ENCODE results near the gene VPS45.
A peak's percentile ranks its signal among the peaks of the same experiment; 100 is the strongest.
"Not testable (repeated sequence)": the region's sequence is repeated elsewhere in the genome, so short reads cannot be mapped to it uniquely, and the experiment has no call there.

VPS45 gene

GRCh38 chr1:150053926-150054325 is 13.7 kb upstream of the VPS45 start:
- no peak overlapping the region for H3K9ac ChIP-seq (ENCODE audit: low read length)
- no peak overlapping the region for H3K4me3 ChIP-seq (ENCODE audit: low read depth, low read length)

GRCh38 chr1:150055507-150055906 is 12.1 kb upstream of the VPS45 start:
- H3K4me3 ChIP-seq (ENCODE audit: low read depth, low read length); H3K4me1 ChIP-seq (ENCODE audit: control insufficient read depth, insufficient read depth, low read length); H3K27me3 ChIP-seq (ENCODE audit: control insufficient read depth, insufficient read depth, low read length); H3K36me3 ChIP-seq (ENCODE audit: control insufficient read depth, insufficient read depth, low read length); H3K9me3 ChIP-seq (ENCODE audit: control insufficient read depth, insufficient read depth, low read depth, low read length); H3K27ac ChIP-seq (ENCODE audit: low read depth, low read length); H3K9ac ChIP-seq (ENCODE audit: low read length): not testable (repeated sequence)

More at GRCh38 chr1:150053926-150054325, 13.7 kb upstream of the VPS45 start:
- H3K36me3 ChIP-seq (ENCODE audit: control insufficient read depth, insufficient read depth, low read length), result no peaks in the 10 kb centered on the region
- H3K9me3 ChIP-seq (ENCODE audit: control insufficient read depth, insufficient read depth, low read depth, low read length), result no peaks in the 10 kb centered on the region
- no peaks in the 10 kb centered on the region for H3K27me3 ChIP-seq (ENCODE audit: control insufficient read depth, insufficient read depth, low read length)
- no peak overlapping the region for H3K27ac ChIP-seq (ENCODE audit: low read depth, low read length)
- peaks cover 4% of the 10 kb centered on the region; the same call in 1 of the 2 replicates for H3K4me1 ChIP-seq (ENCODE audit: control insufficient read depth, insufficient read depth, low read length)

- H3K27me3 ChIP-seq (ENCODE audit: control insufficient read depth, insufficient read depth, low read length), result no peaks in the 10 kb centered on the region
- H3K9me3 ChIP-seq (ENCODE audit: control insufficient read depth, insufficient read depth, low read depth, low read length), result no peaks in the 10 kb centered on the region
- no peaks in the 10 kb centered on the region for H3K4me1 ChIP-seq (ENCODE audit: control insufficient read depth, insufficient read depth, low read length)
- H3K27ac ChIP-seq (ENCODE audit: low read depth, low read length), result no peak overlapping the region
- no peaks in the 10 kb centered on the region for H3K36me3 ChIP-seq (ENCODE audit: control insufficient read depth, insufficient read depth, low read length)
- no peak overlapping the region for H3K4me3 ChIP-seq (ENCODE audit: low read depth, low read length)
- H3K9ac ChIP-seq (ENCODE audit: low read length), result no peak overlapping the region
These were observed 11.2 kb upstream of the VPS45 start for GRCh38 chr1:150056407-150056806.

- H3K4me1 ChIP-seq (ENCODE audit: control insufficient read depth, insufficient read depth, low read length), result no peaks in the 10 kb centered on the region
- H3K9me3 ChIP-seq (ENCODE audit: control insufficient read depth, insufficient read depth, low read depth, low read length), result no peaks in the 10 kb centered on the region
- no peak overlapping the region for H3K4me3 ChIP-seq (ENCODE audit: low read depth, low read length)
- no peaks in the 10 kb centered on the region for H3K27me3 ChIP-seq (ENCODE audit: control insufficient read depth, insufficient read depth, low read length)
- H3K36me3 ChIP-seq (ENCODE audit: control insufficient read depth, insufficient read depth, low read length), result no peaks in the 10 kb centered on the region
- no peak overlapping the region for H3K9ac ChIP-seq (ENCODE audit: low read length)
- no peak overlapping the region for H3K27ac ChIP-seq (ENCODE audit: low read depth, low read length)
These were observed 7.3 kb upstream of the VPS45 start for GRCh38 chr1:150060260-150060659.

- Histone ChIP-seq H3K4me1 (ENCODE audit: control insufficient read depth, insufficient read depth, low read length) (0 out of 2 replicates have a peak, but pooled peaks cover 6% of the 10 kb centered on the region), H3K9ac (ENCODE audit: low read length) (no peak overlapping the region), H3K9me3 (ENCODE audit: control insufficient read depth, insufficient read depth, low read depth, low read length) (no peaks in the 10 kb centered on the region), H3K27me3 (ENCODE audit: control insufficient read depth, insufficient read depth, low read length) (no peaks in the 10 kb centered on the region), H3K27ac (ENCODE audit: low read depth, low read length) (no peak overlapping the region), H3K4me3 (ENCODE audit: low read depth, low read length) (no peak overlapping the region), H3K36me3 (ENCODE audit: control insufficient read depth, insufficient read depth, low read length) (no peaks in the 10 kb centered on the region)
These were observed 5.9 kb upstream of the VPS45 start for GRCh38 chr1:150061632-150062101.

- Histone ChIP-seq H3K27ac (ENCODE audit: low read depth, low read length) (no peak overlapping the region), H3K9me3 (ENCODE audit: control insufficient read depth, insufficient read depth, low read depth, low read length) (no peaks in the 10 kb centered on the region), H3K4me1 (ENCODE audit: control insufficient read depth, insufficient read depth, low read length) (0 out of 2 replicates have a peak, but pooled peaks cover 6% of the 10 kb centered on the region), H3K27me3 (ENCODE audit: control insufficient read depth, insufficient read depth, low read length) (no peaks in the 10 kb centered on the region), H3K36me3 (ENCODE audit: control insufficient read depth, insufficient read depth, low read length) (no peaks in the 10 kb centered on the region), H3K9ac (ENCODE audit: low read length) (no peak overlapping the region), H3K4me3 (ENCODE audit: low read depth, low read length) (no peak overlapping the region)
These were observed 5.5 kb upstream of the VPS45 start for GRCh38 chr1:150062113-150062512.

- Histone ChIP-seq H3K4me3 (ENCODE audit: low read depth, low read length) (no peak overlapping the region), H3K9me3 (ENCODE audit: control insufficient read depth, insufficient read depth, low read depth, low read length) (no peaks in the 10 kb centered on the region), H3K27ac (ENCODE audit: low read depth, low read length) (no peak overlapping the region), H3K27me3 (ENCODE audit: control insufficient read depth, insufficient read depth, low read length) (no peaks in the 10 kb centered on the region), H3K9ac (ENCODE audit: low read length) (no peak overlapping the region), H3K36me3 (ENCODE audit: control insufficient read depth, insufficient read depth, low read length) (peaks cover 7% of the 10 kb centered on the region; the same call in 1 of the 2 replicates), H3K4me1 (ENCODE audit: control insufficient read depth, insufficient read depth, low read length) (peaks cover 10% of the 10 kb centered on the region; the same call in 1 of the 2 replicates)
These were observed 2.2 kb upstream of the VPS45 start for GRCh38 chr1:150065184-150065871.

- Histone ChIP-seq H3K27ac (ENCODE audit: low read depth, low read length) (peak overlapping the region; percentile 82; the same call in 1 of the 2 replicates), H3K27me3 (ENCODE audit: control insufficient read depth, insufficient read depth, low read length) (no peaks in the 10 kb centered on the region), H3K4me3 (ENCODE audit: low read depth, low read length) (peak overlapping the region; percentile 91), H3K4me1 (ENCODE audit: control insufficient read depth, insufficient read depth, low read length) (peaks cover 10% of the 10 kb centered on the region; the same call in 1 of the 2 replicates), H3K9ac (ENCODE audit: low read length) (peak overlapping the region; percentile 95), H3K9me3 (ENCODE audit: control insufficient read depth, insufficient read depth, low read depth, low read length) (no peaks in the 10 kb centered on the region), H3K36me3 (ENCODE audit: control insufficient read depth, insufficient read depth, low read length) (peaks cover 7% of the 10 kb centered on the region; the same call in 1 of the 2 replicates)
These were observed 1.2 kb upstream of the VPS45 start for GRCh38 chr1:150066328-150066727.

GRCh38 chr1:150066838-150067183 is 765 bp upstream of the VPS45 start:
- no peaks in the 10 kb centered on the region for H3K9me3 ChIP-seq (ENCODE audit: control insufficient read depth, insufficient read depth, low read depth, low read length)
- peak overlapping the region; percentile 91 for H3K4me3 ChIP-seq (ENCODE audit: low read depth, low read length)
- peaks cover 10% of the 10 kb centered on the region; the same call in 1 of the 2 replicates for H3K4me1 ChIP-seq (ENCODE audit: control insufficient read depth, insufficient read depth, low read length)
- H3K27me3 ChIP-seq (ENCODE audit: control insufficient read depth, insufficient read depth, low read length), result no peaks in the 10 kb centered on the region
- H3K9ac ChIP-seq (ENCODE audit: low read length), result peak overlapping the region; percentile 95
- H3K27ac ChIP-seq (ENCODE audit: low read depth, low read length), result peak overlapping the region; percentile 82; the same call in 1 of the 2 replicates
- H3K36me3 ChIP-seq (ENCODE audit: control insufficient read depth, insufficient read depth, low read length), result peaks cover 8% of the 10 kb centered on the region; the same call in 1 of the 2 replicates

GRCh38 chr1:150068109-150068435 is 496 bp downstream of the VPS45 start:
- H3K27me3 ChIP-seq (ENCODE audit: control insufficient read depth, insufficient read depth, low read length), result no peaks in the 10 kb centered on the region
- H3K36me3 ChIP-seq (ENCODE audit: control insufficient read depth, insufficient read depth, low read length), result peaks cover 13% of the 10 kb centered on the region; the same call in 1 of the 2 replicates
- no peaks in the 10 kb centered on the region for H3K9me3 ChIP-seq (ENCODE audit: control insufficient read depth, insufficient read depth, low read depth, low read length)
- H3K27ac ChIP-seq (ENCODE audit: low read depth, low read length), result no peak overlapping the region
- H3K4me3 ChIP-seq (ENCODE audit: low read depth, low read length), result peak overlapping the region; percentile 91
- peaks cover 10% of the 10 kb centered on the region; the same call in 1 of the 2 replicates for H3K4me1 ChIP-seq (ENCODE audit: control insufficient read depth, insufficient read depth, low read length)
- peak overlapping the region; percentile 95 for H3K9ac ChIP-seq (ENCODE audit: low read length)

GRCh38 chr1:150069923-150070322 is 2.3 kb downstream of the VPS45 start:
- Histone ChIP-seq H3K36me3 (ENCODE audit: control insufficient read depth, insufficient read depth, low read length) (peaks cover 21% of the 10 kb centered on the region), H3K27me3 (ENCODE audit: control insufficient read depth, insufficient read depth, low read length) (no peaks in the 10 kb centered on the region), H3K4me1 (ENCODE audit: control insufficient read depth, insufficient read depth, low read length) (peaks cover 10% of the 10 kb centered on the region; the same call in 1 of the 2 replicates), H3K9ac (ENCODE audit: low read length) (no peak overlapping the region), H3K9me3 (ENCODE audit: control insufficient read depth, insufficient read depth, low read depth, low read length) (no peaks in the 10 kb centered on the region), H3K4me3 (ENCODE audit: low read depth, low read length) (no peak overlapping the region), H3K27ac (ENCODE audit: low read depth, low read length) (no peak overlapping the region)
